Thyroid gland (tissue), 4 donors: ENCODE results near the gene HSD17B12. TPM values are rescaled to one million over a fixed set of nuclear protein-coding genes. Genes with fewer than 3 reads are reported as not detected.

Source experiments
- DNase-seq, 2 donors: peaks; one replicate each; pipeline ENCODE4 v3.0.0-alpha.2; 2019
- H3K27ac ChIP-seq, 3 donors: fragments of 200-600 bp; sonication (generic); 1 replicate in 2 of 3; 2 replicates in 1 of 3; pipeline ENCODE4 v1.5.1; 2016 to 2019; ENCODE audit warnings: mild to moderate bottlenecking in 1 of 3, moderate library complexity in 1 of 3
- H3K27me3 ChIP-seq: fragments of 200-600 bp; sonication (generic); one replicate; pipeline ENCODE4 v1.5.1; 2019
- H3K36me3 ChIP-seq, 2 donors: fragments of 200-600 bp; sonication (generic); one replicate each; pipeline ENCODE4 v1.5.1; 2016 to 2019
- H3K4me1 ChIP-seq, 2 donors: fragments of 200-600 bp; sonication (generic); one replicate each; pipeline ENCODE4 v1.5.1; 2017 to 2019
- H3K4me3 ChIP-seq, 3 donors: fragments of 200-600 bp; sonication (generic); replicated peaks in 1 of 3; 1 replicate in 2 of 3; 2 replicates in 1 of 3; pipeline ENCODE4 v1.5.1; 2016; ENCODE audit warnings: mild to moderate bottlenecking in 1 of 3
- H3K9me3 ChIP-seq: fragments of 200-600 bp; sonication (generic); one replicate; pipeline ENCODE4 v1.5.1; 2017
- POLR2A ChIP-seq, 2 donors: fragments of 450-650 bp; IDR thresholded peaks; one replicate each; pipeline ENCODE4 v1.6.1; 2017; ENCODE audit warnings: antibody characterized with exemption in 2 of 2, mild to moderate bottlenecking in 2 of 2, moderate library complexity in 1 of 2
- WGBS, 2 donors: methylation state at CpG; one replicate each; pipeline ENCODE4 v1.1.5; 2017; 5-methylcytosine and 5-hydroxymethylcytosine counted together
- intact Hi-C: fragments of 100-400 bp; cut with DNase I; formaldehyde crosslinking; loops from one replicate; pipeline ENCODE4 v1.15.1; 2023
- total RNA-seq, 4 donors: library from RNA; depleted of rRNA; stranded (reverse); fragments of >200 nt; gene quantifications; one replicate each; pipeline ENCODE4 v1.2.3, GENCODE V29; 2016
- TF ChIP-seq, protein P1 (sequence below), 6 experiments: fragments of 200-600 bp in 3 of 6; fragments of 450-650 bp in 3 of 6; sonication (generic) in 3 of 6; IDR thresholded peaks; one replicate each; pipeline ENCODE4 v1.5.1; 2016 to 2019; ENCODE audit warnings: antibody characterized with exemption in 6 of 6, mild to moderate bottlenecking in 2 of 6, inconsistent platforms in 1 of 6, moderate library complexity in 1 of 6

The HSD17B12 gene
- total RNA-seq: 100 to 1,000 TPM in 1 of 4 donors, 10 to 100 TPM in 3; 70.1 to 104 (median 94.4) TPM

- TF ChIP-seq, protein P1, sequence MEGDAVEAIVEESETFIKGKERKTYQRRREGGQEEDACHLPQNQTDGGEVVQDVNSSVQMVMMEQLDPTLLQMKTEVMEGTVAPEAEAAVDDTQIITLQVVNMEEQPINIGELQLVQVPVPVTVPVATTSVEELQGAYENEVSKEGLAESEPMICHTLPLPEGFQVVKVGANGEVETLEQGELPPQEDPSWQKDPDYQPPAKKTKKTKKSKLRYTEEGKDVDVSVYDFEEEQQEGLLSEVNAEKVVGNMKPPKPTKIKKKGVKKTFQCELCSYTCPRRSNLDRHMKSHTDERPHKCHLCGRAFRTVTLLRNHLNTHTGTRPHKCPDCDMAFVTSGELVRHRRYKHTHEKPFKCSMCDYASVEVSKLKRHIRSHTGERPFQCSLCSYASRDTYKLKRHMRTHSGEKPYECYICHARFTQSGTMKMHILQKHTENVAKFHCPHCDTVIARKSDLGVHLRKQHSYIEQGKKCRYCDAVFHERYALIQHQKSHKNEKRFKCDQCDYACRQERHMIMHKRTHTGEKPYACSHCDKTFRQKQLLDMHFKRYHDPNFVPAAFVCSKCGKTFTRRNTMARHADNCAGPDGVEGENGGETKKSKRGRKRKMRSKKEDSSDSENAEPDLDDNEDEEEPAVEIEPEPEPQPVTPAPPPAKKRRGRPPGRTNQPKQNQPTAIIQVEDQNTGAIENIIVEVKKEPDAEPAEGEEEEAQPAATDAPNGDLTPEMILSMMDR (IDR thresholded peaks at IDR 0.05): no peak
- TF ChIP-seq POLR2A (IDR thresholded peaks at IDR 0.05): peak in 1 of 2 donors; percentile 89
- H3K36me3 ChIP-seq: no peaks in the 10 kb centered on the region
- H3K4me3 ChIP-seq: peak within 1 kb of the TSS; percentile 52 to 93 (median 73)
- DNase-seq: peak; percentile 99
- 0 to 1% methylated on average over 38 to 40 of the region's 62 CpGs for WGBS, 2 donors
- H3K4me1 ChIP-seq: peaks cover 10 to 15% of the 10 kb centered on the region in 2 donors
- H3K9me3 ChIP-seq: no peaks in the 10 kb centered on the region
- intact Hi-C loops: no loop called here
- H3K27ac ChIP-seq: peak within 1 kb of the TSS; percentile 76 to 90 (median 88)
- no peaks in the 10 kb centered on the region for H3K27me3 ChIP-seq
Measured at GRCh38 chr11:43680521-43681400, at the start of gene HSD17B12. Gene HSD17B12 (plus strand): TSS chr11:43680738. CDS start chr11:43680828, 90 bp downstream.

- no peak overlapping the region for H3K4me3 ChIP-seq
- no peaks in the 10 kb centered on the region for H3K4me1 ChIP-seq
- WGBS, 2 donors: 26 to 33% methylated on average over 14 of the region's 14 CpGs
- no peak overlapping the region for H3K27ac ChIP-seq
- TF ChIP-seq, protein P1 (IDR thresholded peaks at IDR 0.05): no peak
- no peak for TF ChIP-seq POLR2A (IDR thresholded peaks at IDR 0.05)
- intact Hi-C loops: no loop called here
- H3K36me3 ChIP-seq: no peaks in the 10 kb centered on the region
- no peak for DNase-seq
- H3K9me3 ChIP-seq: no peaks in the 10 kb centered on the region
- H3K27me3 ChIP-seq: peaks cover 6% of the 10 kb centered on the region
Measured at GRCh38 chr11:43631732-43632131, 48.8 kb upstream of the HSD17B12 start.

- intact Hi-C loops: no loop called here
- Histone ChIP-seq H3K4me3 (no peak overlapping the region), H3K27me3 (peaks cover 6% of the 10 kb centered on the region), H3K27ac (no peak overlapping the region), H3K36me3 (no peaks in the 10 kb centered on the region), H3K4me1 (no peaks in the 10 kb centered on the region), H3K9me3 (no peaks in the 10 kb centered on the region)
- 21 to 26% methylated on average over 3 of the region's 3 CpGs for WGBS, 2 donors
- DNase-seq: no peak
- TF ChIP-seq, protein P1 (IDR thresholded peaks at IDR 0.05): no peak
- no peak for TF ChIP-seq POLR2A (IDR thresholded peaks at IDR 0.05)
Measured at GRCh38 chr11:43632181-43632580, 48.4 kb upstream of the HSD17B12 start.

- 11 to 16% methylated on average over 3 of the region's 3 CpGs for WGBS, 2 donors
- intact Hi-C loops: no loop called here
- no peaks in the 10 kb centered on the region for H3K4me1 ChIP-seq
- no peak overlapping the region for H3K4me3 ChIP-seq
- no peaks in the 10 kb centered on the region for H3K27me3 ChIP-seq
- no peaks in the 10 kb centered on the region for H3K9me3 ChIP-seq
- TF ChIP-seq, protein P1 (IDR thresholded peaks at IDR 0.05): no peak
- TF ChIP-seq POLR2A (IDR thresholded peaks at IDR 0.05): no peak
- no peaks in the 10 kb centered on the region for H3K36me3 ChIP-seq
- no peak for DNase-seq
- no peak overlapping the region for H3K27ac ChIP-seq
Measured at GRCh38 chr11:43638717-43639116, 41.8 kb upstream of the HSD17B12 start.

DNA sequence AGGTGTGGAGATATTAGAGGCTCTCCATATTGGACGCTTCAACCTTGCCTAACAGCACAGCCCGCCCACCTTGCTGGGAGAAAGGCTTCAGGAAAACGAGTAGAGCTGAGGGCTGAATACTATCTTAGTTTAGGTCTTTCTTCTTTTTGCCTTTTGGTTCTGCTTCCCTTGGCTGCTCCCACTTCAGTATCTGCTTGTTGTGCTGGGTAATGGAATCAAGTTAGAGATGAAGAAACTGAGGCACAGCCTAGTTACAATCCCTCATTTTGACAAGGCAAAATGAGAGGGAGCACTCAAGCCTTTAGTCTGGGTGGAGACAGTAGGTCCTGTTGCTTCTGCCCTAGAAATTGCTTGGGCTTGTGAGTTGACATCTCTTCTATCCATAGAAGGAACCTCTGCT, 41.3 kb upstream of the HSD17B12 start:
- no peak overlapping the region for H3K27ac ChIP-seq
- no peaks in the 10 kb centered on the region for H3K27me3 ChIP-seq
- no peak overlapping the region for H3K4me3 ChIP-seq
- no peak for DNase-seq
- TF ChIP-seq, protein P1 (IDR thresholded peaks at IDR 0.05): no peak
- TF ChIP-seq POLR2A (IDR thresholded peaks at IDR 0.05): no peak
- WGBS, 2 donors: 37 to 43% methylated on average over 3 of the region's 3 CpGs
- no peaks in the 10 kb centered on the region for H3K9me3 ChIP-seq
- no peaks in the 10 kb centered on the region for H3K36me3 ChIP-seq
- intact Hi-C loops: no loop called here
- no peaks in the 10 kb centered on the region for H3K4me1 ChIP-seq
